CD4-positive, alpha-beta memory T cell (primary cell): ENCODE results near the gene HDAC9. TPM values are rescaled to one million over a fixed set of nuclear protein-coding genes. Genes with fewer than 3 reads are reported as not detected.

Experiments used
- CTCF ChIA-PET: fragments of 350-600 bp; sonication (Branson Sonifier 250); formaldehyde crosslinking; loops from one replicate; lab custom pipeline; 2021; ENCODE audit warnings: inconsistent platforms; ENCODE audit not compliant: partially characterized antibody; lab: Charles Lee
- POLR2A ChIA-PET: fragments of 350-600 bp; sonication (Branson Sonifier 250); formaldehyde crosslinking; loops from one replicate; lab custom pipeline; 2021; ENCODE audit not compliant: partially characterized antibody; lab: Charles Lee
- DNase-seq, 5 donors: peaks; one replicate each; pipeline versions ENCODE4 v3.0.0 to v3.0.0-alpha.2; 2020 to 2022; ENCODE audit warnings: mixed read lengths in 1 of 5
- H3K27ac ChIP-seq: one replicate; pipeline ENCODE4 v1.7.0; 2013; ENCODE audit warnings: low read depth, low read length
- H3K27me3 ChIP-seq: 2 replicates; pipeline ENCODE4 v1.7.0; 2013; ENCODE audit warnings: mild to moderate bottlenecking, low read length, moderate library complexity; ENCODE audit not compliant: insufficient read depth
- H3K36me3 ChIP-seq: 2 replicates; pipeline ENCODE4 v1.7.0; 2013; ENCODE audit warnings: mild to moderate bottlenecking, low read length, moderate library complexity; ENCODE audit not compliant: insufficient read depth
- H3K4me1 ChIP-seq: 2 replicates; pipeline ENCODE4 v1.7.0; 2013; ENCODE audit warnings: mild to moderate bottlenecking, low read length, moderate library complexity; ENCODE audit not compliant: insufficient read depth
- H3K4me3 ChIP-seq, 2 donors: one replicate each; pipeline ENCODE4 v1.7.0; 2013; ENCODE audit warnings: low read length in 2 of 2, mild to moderate bottlenecking in 1 of 2
- H3K9me3 ChIP-seq, 2 donors: one replicate each; pipeline ENCODE4 v1.7.0; 2013; ENCODE audit warnings: low read length in 2 of 2, control low read depth in 1 of 2; ENCODE audit not compliant: control insufficient read depth in 1 of 2
- H3K27ac Mint-ChIP-seq, 7 donors: one replicate each; pipeline ENCODE4 v1.8.0; 2020 to 2021; ENCODE audit warnings: mixed read lengths in 7 of 7, mild to moderate bottlenecking in 6 of 7, inconsistent platforms in 3 of 7, moderate library complexity in 3 of 7
- H3K27me3 Mint-ChIP-seq, 2 donors: one replicate each; pipeline ENCODE4 v1.8.0; 2020 to 2021; ENCODE audit warnings: mixed read lengths in 2 of 2
- H3K36me3 Mint-ChIP-seq, 2 donors: one replicate each; pipeline ENCODE4 v1.8.0; 2020 to 2021; ENCODE audit warnings: mixed read lengths in 2 of 2, inconsistent platforms in 1 of 2, mild to moderate bottlenecking in 1 of 2
- H3K4me1 Mint-ChIP-seq, 4 donors: one replicate each; pipeline ENCODE4 v1.8.0; 2020 to 2021; ENCODE audit warnings: mixed read lengths in 4 of 4, mild to moderate bottlenecking in 1 of 4
- H3K4me3 Mint-ChIP-seq, 8 donors: one replicate each; pipeline ENCODE4 v1.8.0; 2020 to 2021; ENCODE audit warnings: mixed read lengths in 8 of 8, mild to moderate bottlenecking in 7 of 8, moderate library complexity in 6 of 8, inconsistent platforms in 3 of 8
- H3K9me3 Mint-ChIP-seq, 8 donors: one replicate each; pipeline ENCODE4 v1.8.0; 2020 to 2021; ENCODE audit warnings: mixed read lengths in 8 of 8, mild to moderate bottlenecking in 5 of 8, inconsistent platforms in 3 of 8, moderate library complexity in 1 of 8
- intact Hi-C: fragments of 100-400 bp; cut with micrococcal nuclease; formaldehyde crosslinking; loops from one replicate; pipeline ENCODE4 v1.15.1; 2023
- polyA plus RNA-seq, 2 donors: library from polyadenylated mRNA; unstranded; fragments of 300-500 nt; fragmentation: Illumina TruSeq; gene quantifications; one replicate each; pipeline ENCODE4 v1.2.3, GENCODE V29; 2021
- total RNA-seq, 2 experiments: library from RNA; stranded (reverse); gene quantifications; one replicate each; pipeline ENCODE4 v1.2.3, GENCODE V29; 2021

Gene HDAC9
- total and polyA plus RNA-seq, 4 experiments from 2014 or later, result 0.36 to 0.73 (median 0.39) TPM; not detected in 1

GRCh38 chr7:18905316-18905943 is 409.9 kb downstream of the HDAC9 start:
- intact Hi-C loops, result no loop called here
- no peak for DNase-seq
- Histone ChIP-seq H3K4me3 (no peak overlapping the region), H3K27me3 (no peaks in the 10 kb centered on the region), H3K4me1 (no peaks in the 10 kb centered on the region), H3K9me3 (no peaks in the 10 kb centered on the region), H3K36me3 (no peaks in the 10 kb centered on the region), H3K27ac (no peak overlapping the region)
- Mint-ChIP-seq H3K9me3 (peaks cover 0 to 4% (median 3%) of the 10 kb centered on the region in 8 donors), H3K4me1 (no peaks in the 10 kb centered on the region), H3K4me3 (no peak overlapping the region), H3K27me3 (no peaks in the 10 kb centered on the region), H3K27ac (no peak overlapping the region), H3K36me3 (no peaks in the 10 kb centered on the region)
- ChIA-PET POLR2A (no interaction called here), CTCF (no interaction called here)

DNA sequence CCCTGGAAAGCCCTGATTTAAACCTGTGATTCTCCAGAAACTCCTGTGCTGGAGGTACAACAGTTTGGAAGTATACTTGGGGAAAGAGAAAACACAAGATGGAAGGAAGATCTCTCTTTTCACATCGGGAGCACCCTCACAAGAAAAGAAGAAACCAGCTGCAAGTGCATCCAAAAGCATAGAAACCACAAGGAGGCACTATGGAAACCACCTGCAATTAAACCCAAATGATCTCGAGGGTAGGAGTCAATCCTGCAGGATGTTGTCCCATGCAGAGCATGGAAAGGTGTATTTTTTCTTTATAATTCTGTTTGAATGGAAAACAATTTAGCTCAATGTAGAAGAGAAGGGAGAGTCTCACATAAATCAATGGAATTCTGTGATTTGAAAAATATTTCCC is 411.4 kb downstream of the HDAC9 start:
- H3K4me3 Mint-ChIP-seq, result no peak overlapping the region
- H3K36me3 ChIP-seq, result no peaks in the 10 kb centered on the region
- no peak overlapping the region for H3K4me3 ChIP-seq
- no peaks in the 10 kb centered on the region for H3K27me3 ChIP-seq
- no peaks in the 10 kb centered on the region for H3K27me3 Mint-ChIP-seq
- no peak overlapping the region for H3K27ac ChIP-seq
- CTCF ChIA-PET, result no interaction called here
- peaks cover 0 to 6% (median 3%) of the 10 kb centered on the region in 8 donors for H3K9me3 Mint-ChIP-seq
- intact Hi-C loops, result no loop called here
- POLR2A ChIA-PET, result no interaction called here
- no peaks in the 10 kb centered on the region for H3K9me3 ChIP-seq
- DNase-seq, result no peak
- H3K36me3 Mint-ChIP-seq, result no peaks in the 10 kb centered on the region
- no peaks in the 10 kb centered on the region for H3K4me1 Mint-ChIP-seq
- no peaks in the 10 kb centered on the region for H3K4me1 ChIP-seq
- no peak overlapping the region for H3K27ac Mint-ChIP-seq

DNA sequence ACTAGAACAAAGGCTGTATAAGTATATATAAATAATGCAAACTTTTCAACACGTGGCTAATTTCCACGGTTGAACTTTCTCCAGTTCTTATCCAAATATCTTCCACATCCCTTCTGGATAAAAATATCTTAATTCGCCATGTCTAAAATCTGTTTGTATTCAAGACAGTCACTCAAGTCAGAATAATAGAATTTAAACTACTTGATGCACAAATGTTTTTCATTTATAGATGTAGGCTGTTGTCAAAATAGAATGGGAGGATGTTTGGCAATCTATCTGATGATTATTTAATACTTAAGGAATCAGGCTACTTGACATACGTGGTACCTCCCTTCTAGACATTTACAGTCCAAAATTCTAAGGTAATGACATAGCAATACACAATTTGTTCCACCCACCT is 417.6 kb downstream of the HDAC9 start:
- Mint-ChIP-seq H3K9me3 (peaks cover 0 to 16% (median 7%) of the 10 kb centered on the region in 8 donors), H3K27ac (no peak overlapping the region), H3K27me3 (no peaks in the 10 kb centered on the region), H3K4me3 (no peak overlapping the region), H3K36me3 (no peaks in the 10 kb centered on the region), H3K4me1 (no peaks in the 10 kb centered on the region)
- Histone ChIP-seq H3K4me1 (no peaks in the 10 kb centered on the region), H3K36me3 (no peaks in the 10 kb centered on the region), H3K4me3 (no peak overlapping the region), H3K9me3 (no peaks in the 10 kb centered on the region), H3K27ac (no peak overlapping the region), H3K27me3 (no peaks in the 10 kb centered on the region)
- DNase-seq, result no peak
- intact Hi-C loops, result no loop called here
- ChIA-PET POLR2A (no interaction called here), CTCF (no interaction called here)

GRCh38 chr7:18916826-18917225 is 421.3 kb downstream of the HDAC9 start:
- Histone ChIP-seq H3K36me3 (no peaks in the 10 kb centered on the region), H3K4me1 (no peaks in the 10 kb centered on the region), H3K9me3 (no peaks in the 10 kb centered on the region), H3K27ac (no peak overlapping the region), H3K4me3 (no peak overlapping the region), H3K27me3 (no peaks in the 10 kb centered on the region)
- DNase-seq, result no peak
- peaks cover 0 to 18% (median 9%) of the 10 kb centered on the region in 8 donors for H3K9me3 Mint-ChIP-seq
- H3K4me3 Mint-ChIP-seq, result no peak overlapping the region
- ChIA-PET POLR2A (no interaction called here), CTCF (no interaction called here)
- no peaks in the 10 kb centered on the region for H3K36me3 Mint-ChIP-seq
- no peaks in the 10 kb centered on the region for H3K27me3 Mint-ChIP-seq
- no peaks in the 10 kb centered on the region for H3K4me1 Mint-ChIP-seq
- H3K27ac Mint-ChIP-seq, result no peak overlapping the region
- intact Hi-C loops, result no loop called here

DNA sequence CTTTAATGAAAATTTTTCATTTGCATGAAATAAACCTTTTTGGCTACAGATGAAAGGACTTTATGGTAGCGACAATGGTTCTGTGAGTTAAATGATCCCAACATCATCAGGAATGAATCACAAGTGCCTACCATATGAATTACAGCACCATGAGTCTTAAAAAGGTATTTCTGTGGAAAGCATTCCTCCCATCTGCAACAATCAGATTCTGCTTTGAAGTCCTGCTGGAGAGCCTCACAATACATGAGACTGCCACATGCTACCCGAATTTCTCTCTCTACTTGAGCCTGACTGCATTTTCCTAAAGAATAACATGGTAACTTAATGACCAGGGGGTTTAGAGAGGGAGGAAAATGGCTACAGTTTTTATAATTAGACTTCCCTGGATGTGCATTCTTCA is 431.6 kb downstream of the HDAC9 start:
- intact Hi-C loops, result no loop called here
- no peak overlapping the region for H3K27ac ChIP-seq
- DNase-seq, result no peak
- Mint-ChIP-seq H3K27me3 (no peaks in the 10 kb centered on the region), H3K27ac (no peak overlapping the region), H3K4me3 (no peak overlapping the region), H3K9me3 (peaks cover 0 to 6% (median 1%) of the 10 kb centered on the region in 8 donors), H3K4me1 (no peaks in the 10 kb centered on the region), H3K36me3 (no peaks in the 10 kb centered on the region)
- H3K9me3 ChIP-seq, result no peaks in the 10 kb centered on the region
- POLR2A ChIA-PET, result no interaction called here
- no peaks in the 10 kb centered on the region for H3K36me3 ChIP-seq
- CTCF ChIA-PET, result no interaction called here
- no peak overlapping the region for H3K4me3 ChIP-seq
- no peaks in the 10 kb centered on the region for H3K4me1 ChIP-seq
- H3K27me3 ChIP-seq, result no peaks in the 10 kb centered on the region

DNA sequence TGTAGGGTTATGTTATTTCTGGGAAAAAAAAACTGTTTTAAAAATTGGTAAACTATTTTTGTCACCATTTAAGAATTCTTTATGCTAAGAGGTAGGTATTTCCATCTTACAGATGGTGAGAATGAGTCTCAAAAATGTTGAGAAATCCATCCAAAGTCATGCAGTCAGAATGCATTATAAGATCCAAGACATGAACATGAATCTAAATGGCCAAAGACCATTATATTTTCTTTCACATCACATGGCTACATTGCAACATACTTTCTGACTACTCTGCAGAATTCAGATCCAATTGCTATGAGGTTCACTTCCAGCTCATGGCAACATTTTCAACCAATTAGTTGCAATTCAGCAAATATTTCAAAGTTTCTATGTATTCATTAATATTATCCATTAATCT is 440.7 kb downstream of the HDAC9 start:
- Histone ChIP-seq H3K36me3 (no peaks in the 10 kb centered on the region), H3K4me3 (no peak overlapping the region), H3K4me1 (no peaks in the 10 kb centered on the region), H3K27ac (no peak overlapping the region), H3K27me3 (no peaks in the 10 kb centered on the region), H3K9me3 (no peaks in the 10 kb centered on the region)
- ChIA-PET CTCF (no interaction called here), POLR2A (no interaction called here)
- Mint-ChIP-seq H3K4me1 (no peaks in the 10 kb centered on the region), H3K27ac (no peak overlapping the region), H3K36me3 (no peaks in the 10 kb centered on the region), H3K9me3 (peaks cover 0 to 11% (median 2%) of the 10 kb centered on the region in 8 donors), H3K4me3 (no peak overlapping the region), H3K27me3 (no peaks in the 10 kb centered on the region)
- intact Hi-C loops, result no loop called here
- DNase-seq, result no peak

DNA sequence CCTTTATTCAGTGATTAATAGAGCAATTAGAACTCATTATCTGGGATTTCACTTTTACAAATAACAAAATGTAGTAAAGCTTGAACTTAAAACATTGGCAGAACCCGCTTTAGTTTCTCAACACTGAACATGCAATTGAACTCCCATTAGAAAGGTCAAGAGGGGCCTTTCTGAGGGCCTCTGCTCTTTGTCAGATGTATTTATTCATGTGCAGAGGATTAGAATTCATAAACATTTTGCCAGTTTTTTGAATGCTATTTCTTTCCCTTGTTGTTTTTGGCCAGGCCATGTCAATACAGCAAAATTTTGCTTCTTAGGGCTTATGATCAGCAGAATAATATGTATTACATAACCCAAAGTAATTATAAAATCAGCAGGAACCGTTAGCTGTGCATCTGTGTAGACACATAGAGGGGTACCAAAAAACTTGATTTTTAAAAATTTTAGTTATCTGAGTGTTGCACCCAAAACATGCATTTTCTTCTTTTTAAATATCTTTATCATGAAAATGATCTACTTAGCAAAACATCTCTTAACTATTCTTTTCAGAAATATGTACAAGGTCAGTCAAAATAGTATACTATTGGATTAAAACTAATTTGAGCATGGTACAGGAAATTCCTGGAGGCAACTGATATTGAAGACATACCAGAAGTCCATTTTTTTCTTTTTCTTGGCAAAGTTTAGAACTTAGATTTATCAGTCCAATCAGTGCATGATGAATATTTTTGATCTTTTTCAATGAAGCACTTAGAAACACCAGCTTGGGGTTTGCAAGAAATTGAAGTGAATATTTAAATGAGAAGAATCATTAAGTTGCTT is 444.4 kb downstream of the HDAC9 start:
- Histone ChIP-seq H3K4me1 (no peaks in the 10 kb centered on the region), H3K9me3 (no peaks in the 10 kb centered on the region), H3K27ac (no peak overlapping the region), H3K4me3 (no peak overlapping the region), H3K27me3 (no peaks in the 10 kb centered on the region), H3K36me3 (no peaks in the 10 kb centered on the region)
- Mint-ChIP-seq H3K27ac (no peak overlapping the region), H3K27me3 (no peaks in the 10 kb centered on the region), H3K9me3 (peaks cover 0 to 6% (median 3%) of the 10 kb centered on the region in 8 donors), H3K36me3 (no peaks in the 10 kb centered on the region), H3K4me3 (no peak overlapping the region), H3K4me1 (no peaks in the 10 kb centered on the region)
- DNase-seq, result no peak
- intact Hi-C loops, result no loop called here
- ChIA-PET CTCF (interaction anchor here (1.2 kb wide), 1 partner anchor 14 kb away, joined by 3 read pairs; no protein-coding TSS in a partner anchor), POLR2A (no interaction called here)
